ENCODE measurements around the gene BCAS2.

Gene BCAS2

DNA sequence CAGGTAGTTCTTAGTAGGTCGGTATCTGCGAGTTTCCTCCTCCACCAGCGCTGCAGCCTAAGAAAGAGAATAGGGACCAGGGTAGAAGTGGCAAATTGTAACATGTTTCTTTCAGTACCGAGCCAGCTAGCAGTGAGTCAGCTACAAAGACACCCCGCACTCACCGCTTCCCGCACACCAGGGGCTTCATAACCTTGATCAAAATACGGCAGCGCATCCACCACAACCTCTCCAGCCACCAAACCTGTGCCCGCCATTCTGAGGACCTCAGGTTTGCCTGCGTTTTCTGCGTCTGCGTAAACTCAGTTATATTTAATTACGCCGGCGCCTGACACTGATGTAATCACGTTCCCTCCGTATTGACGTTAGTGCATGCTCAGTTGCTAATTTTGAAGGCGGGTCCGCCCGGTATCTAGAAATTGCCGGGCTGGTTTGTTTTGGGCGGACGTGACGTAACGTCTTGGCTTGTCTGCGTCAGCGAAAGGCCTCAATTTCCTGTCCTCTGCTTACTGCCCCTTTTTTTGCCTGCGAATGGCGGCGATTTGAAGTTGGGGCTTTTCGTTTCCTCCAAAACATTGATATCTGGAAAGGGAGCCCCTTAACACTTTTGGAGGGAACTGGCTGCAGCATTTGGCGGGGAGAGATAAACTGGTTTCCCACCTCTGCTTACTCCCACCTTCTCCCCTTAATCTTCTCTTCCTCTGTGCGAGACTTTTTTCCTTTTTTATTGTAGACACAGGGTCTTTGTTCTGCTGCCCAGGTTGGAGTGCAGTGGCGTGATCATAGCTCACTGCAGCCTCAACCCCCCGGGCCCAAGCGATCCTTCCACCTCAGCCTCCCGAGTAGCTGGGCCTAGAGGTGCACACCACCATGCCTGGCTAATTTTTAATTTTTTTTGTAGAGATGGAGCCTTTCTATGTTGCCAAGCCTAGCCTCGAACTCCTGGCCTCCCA, at the start of gene BCAS2:
Gene BCAS2, minus strand, starts transcription at position 281 of the 953 bp plus-strand sequence. Its CDS starts 24 bp downstream, at position 257.
- DNase-seq: peak; percentile 92
- H3K9me3 Mint-ChIP-seq: no peaks in the 10 kb centered on the region
- H3K36me3 Mint-ChIP-seq (ENCODE audit: low read depth): peaks cover 40% of the 10 kb centered on the region
- H3K27me3 Mint-ChIP-seq: no peaks in the 10 kb centered on the region
- H3K27ac Mint-ChIP-seq: peak within 1 kb of the TSS; percentile 99
- H3K4me1 Mint-ChIP-seq (ENCODE audit: low read depth): peaks cover 35% of the 10 kb centered on the region
- H3K4me3 Mint-ChIP-seq: peak within 1 kb of the TSS; percentile 98

DNA sequence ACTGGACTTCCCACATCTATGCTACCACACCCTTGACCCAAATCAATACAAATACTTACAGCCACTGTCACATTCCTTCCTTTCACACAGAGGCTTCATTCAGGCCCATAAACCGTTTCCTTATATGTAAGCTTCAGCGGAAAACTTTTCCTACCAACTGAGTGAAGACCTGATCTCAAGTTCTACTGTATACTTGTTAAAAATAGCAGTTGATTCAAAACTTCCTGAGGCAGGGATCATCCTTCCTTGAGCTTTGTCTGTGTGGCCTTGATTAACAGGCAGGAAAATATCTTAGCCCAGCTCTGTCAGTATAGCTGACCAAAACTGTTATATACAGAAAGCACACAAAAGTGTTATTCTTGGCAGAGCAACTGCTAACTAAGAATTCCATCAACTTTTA, 45.7 kb upstream of the BCAS2 start:
- H3K4me1 Mint-ChIP-seq (ENCODE audit: low read depth): no peaks in the 10 kb centered on the region
- no peak for DNase-seq
- H3K4me3 Mint-ChIP-seq: no peak overlapping the region
- no peak overlapping the region for H3K27ac Mint-ChIP-seq
- peaks cover 18% of the 10 kb centered on the region for H3K27me3 Mint-ChIP-seq
- peaks cover 3% of the 10 kb centered on the region for H3K9me3 Mint-ChIP-seq
- no peaks in the 10 kb centered on the region for H3K36me3 Mint-ChIP-seq (ENCODE audit: low read depth)

DNA sequence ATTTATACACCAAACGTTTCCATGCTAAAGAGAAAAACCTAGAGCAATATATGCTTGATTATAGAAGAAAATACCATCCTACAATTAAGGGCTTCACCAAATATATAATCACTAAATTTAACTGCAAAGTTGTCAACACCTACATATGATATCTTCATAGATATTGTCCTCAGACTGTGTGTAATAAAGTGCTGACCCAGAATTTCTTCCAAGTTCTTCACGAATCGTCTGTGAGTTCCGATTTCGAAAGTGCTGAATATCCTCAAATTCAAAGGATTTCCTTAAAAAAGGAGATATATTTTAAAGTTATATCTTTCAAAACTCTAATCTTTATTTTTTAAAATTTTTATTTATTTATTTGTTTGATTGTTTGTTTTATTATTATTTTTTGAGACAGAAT, 41.9 kb upstream of the BCAS2 start:
- peaks cover 3% of the 10 kb centered on the region for H3K27me3 Mint-ChIP-seq
- H3K9me3 Mint-ChIP-seq: no peaks in the 10 kb centered on the region
- no peak for DNase-seq
- no peaks in the 10 kb centered on the region for H3K4me1 Mint-ChIP-seq (ENCODE audit: low read depth)
- H3K36me3 Mint-ChIP-seq (ENCODE audit: low read depth): no peaks in the 10 kb centered on the region
- H3K4me3 Mint-ChIP-seq: no peak overlapping the region
- no peak overlapping the region for H3K27ac Mint-ChIP-seq

DNA sequence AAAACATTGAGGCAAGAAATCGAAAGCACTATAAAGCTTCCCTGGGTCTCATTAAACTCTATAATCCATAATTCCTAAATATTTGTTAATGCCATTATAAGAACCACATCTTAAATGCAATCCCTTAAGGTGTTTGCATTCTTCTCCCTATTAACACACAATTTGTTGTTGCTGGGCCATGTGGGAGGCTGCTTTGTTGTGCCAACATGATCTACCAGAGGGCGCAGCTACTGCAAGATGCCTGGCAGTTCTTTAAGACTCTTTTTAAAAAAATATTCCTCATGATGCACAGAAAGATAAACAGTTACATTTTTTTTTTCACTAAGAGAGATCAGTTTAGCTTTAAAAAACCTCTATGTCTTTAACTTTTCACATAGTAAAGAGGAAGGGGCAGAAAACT, 39.0 kb upstream of the BCAS2 start:
- H3K36me3 Mint-ChIP-seq (ENCODE audit: low read depth): no peaks in the 10 kb centered on the region
- H3K9me3 Mint-ChIP-seq: no peaks in the 10 kb centered on the region
- no peak for DNase-seq
- no peak overlapping the region for H3K4me3 Mint-ChIP-seq
- no peaks in the 10 kb centered on the region for H3K4me1 Mint-ChIP-seq (ENCODE audit: low read depth)
- no peaks in the 10 kb centered on the region for H3K27me3 Mint-ChIP-seq
- H3K27ac Mint-ChIP-seq: no peak overlapping the region

DNA sequence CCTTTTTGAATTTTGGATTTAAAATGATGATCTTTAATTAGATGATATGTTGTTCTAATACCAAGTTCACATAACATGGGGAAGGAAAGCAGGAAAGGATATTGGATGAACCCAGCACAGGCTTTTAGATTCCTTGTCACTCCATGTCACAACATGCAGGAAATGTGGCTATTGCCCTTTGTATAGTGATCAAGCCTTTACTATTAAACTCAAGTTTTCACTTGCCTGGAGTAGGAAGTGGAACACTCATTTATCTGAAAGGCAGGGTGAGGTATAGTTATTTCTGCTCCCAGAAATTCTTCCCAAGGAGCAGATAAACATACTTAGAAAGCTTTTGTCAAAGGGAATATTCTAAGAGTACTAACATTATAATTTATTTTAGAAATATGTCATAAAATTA, 37.2 kb upstream of the BCAS2 start:
- Mint-ChIP-seq H3K4me3 (no peak overlapping the region), H3K27ac (no peak overlapping the region), H3K9me3 (no peaks in the 10 kb centered on the region), H3K27me3 (no peaks in the 10 kb centered on the region), H3K4me1 (ENCODE audit: low read depth) (no peaks in the 10 kb centered on the region), H3K36me3 (ENCODE audit: low read depth) (no peaks in the 10 kb centered on the region)
- DNase-seq: no peak

DNA sequence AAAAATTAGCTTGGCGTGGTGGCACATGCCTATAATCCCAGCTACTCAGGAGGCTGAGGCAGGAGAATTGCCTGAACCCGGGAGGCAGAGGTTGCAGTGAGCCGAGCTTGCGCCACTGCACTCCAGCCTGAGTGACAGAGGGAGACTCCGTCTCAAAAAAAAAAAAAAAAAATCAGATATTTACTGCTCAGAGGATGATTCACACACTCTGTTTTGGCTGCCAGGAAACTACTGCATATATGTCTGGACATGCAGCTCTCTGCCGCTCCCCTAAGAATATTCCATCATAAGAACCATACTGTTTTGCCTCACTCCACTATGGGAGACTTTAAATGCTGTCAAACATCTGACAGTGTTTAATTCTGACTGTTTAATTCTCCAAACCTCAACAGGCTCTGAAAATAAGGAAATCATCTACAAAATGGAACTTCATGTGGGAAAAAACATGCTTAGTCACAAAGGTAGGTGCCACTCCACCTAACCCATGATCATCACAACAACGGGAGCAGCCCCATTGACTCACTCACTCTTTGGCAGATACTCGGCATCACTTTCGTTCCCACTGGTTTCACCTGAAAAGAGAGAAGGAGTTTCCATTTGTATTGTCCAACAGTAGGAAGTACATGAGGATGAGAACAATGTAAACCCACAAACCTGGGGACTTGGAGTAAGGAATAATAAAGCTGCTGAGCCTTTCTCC, 29.3 kb upstream of the BCAS2 start:
- no peaks in the 10 kb centered on the region for H3K36me3 Mint-ChIP-seq (ENCODE audit: low read depth)
- peaks cover 3% of the 10 kb centered on the region for H3K27me3 Mint-ChIP-seq
- H3K4me3 Mint-ChIP-seq: no peak overlapping the region
- H3K27ac Mint-ChIP-seq: no peak overlapping the region
- H3K4me1 Mint-ChIP-seq (ENCODE audit: low read depth): no peaks in the 10 kb centered on the region
- no peak for DNase-seq
- H3K9me3 Mint-ChIP-seq: no peaks in the 10 kb centered on the region

DNA sequence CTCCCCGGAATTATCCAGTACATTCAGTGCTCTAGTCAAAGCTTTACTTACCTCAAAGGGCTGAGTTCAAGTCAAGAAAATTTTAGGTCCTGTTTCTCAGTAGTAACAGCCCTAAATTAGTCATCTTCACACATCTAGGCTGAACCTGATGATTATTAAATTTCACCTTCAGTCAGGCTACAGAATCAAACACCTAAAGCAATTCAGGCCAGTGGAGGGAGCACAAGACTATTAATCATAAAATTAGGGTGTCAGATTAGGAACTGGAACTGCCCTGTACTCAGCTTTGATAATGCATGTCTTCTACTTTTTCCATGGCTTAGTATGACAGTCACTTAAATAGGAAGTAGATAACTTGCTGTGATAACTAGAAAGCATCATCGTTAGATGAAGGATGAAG, 28.4 kb upstream of the BCAS2 start:
- Mint-ChIP-seq H3K9me3 (no peaks in the 10 kb centered on the region), H3K4me1 (ENCODE audit: low read depth) (no peaks in the 10 kb centered on the region), H3K27ac (no peak overlapping the region), H3K27me3 (peaks cover 3% of the 10 kb centered on the region), H3K4me3 (no peak overlapping the region), H3K36me3 (ENCODE audit: low read depth) (no peaks in the 10 kb centered on the region)
- no peak for DNase-seq

DNA sequence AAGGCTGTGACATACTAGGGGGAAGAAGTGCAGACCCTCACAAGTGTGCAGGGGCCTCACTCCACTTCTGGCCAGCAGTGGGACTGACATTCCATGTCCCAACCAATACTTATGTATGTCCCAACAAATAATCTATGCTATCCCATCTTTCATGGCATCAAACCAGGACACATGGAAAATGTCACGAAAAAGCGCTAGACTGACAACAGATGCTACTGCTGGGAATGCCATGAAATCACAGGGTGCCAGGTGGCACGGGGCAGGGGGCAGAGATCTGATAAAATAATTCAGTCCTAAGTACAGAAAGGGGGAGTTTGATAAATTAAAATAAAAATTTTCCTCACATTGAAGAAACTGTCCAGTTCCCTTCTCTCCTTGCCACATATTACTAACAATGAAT, 27.6 kb upstream of the BCAS2 start:
- DNase-seq: no peak
- no peaks in the 10 kb centered on the region for H3K36me3 Mint-ChIP-seq (ENCODE audit: low read depth)
- no peak overlapping the region for H3K4me3 Mint-ChIP-seq
- H3K9me3 Mint-ChIP-seq: no peaks in the 10 kb centered on the region
- H3K27me3 Mint-ChIP-seq: peaks cover 3% of the 10 kb centered on the region
- H3K4me1 Mint-ChIP-seq (ENCODE audit: low read depth): no peaks in the 10 kb centered on the region
- H3K27ac Mint-ChIP-seq: no peak overlapping the region

DNA sequence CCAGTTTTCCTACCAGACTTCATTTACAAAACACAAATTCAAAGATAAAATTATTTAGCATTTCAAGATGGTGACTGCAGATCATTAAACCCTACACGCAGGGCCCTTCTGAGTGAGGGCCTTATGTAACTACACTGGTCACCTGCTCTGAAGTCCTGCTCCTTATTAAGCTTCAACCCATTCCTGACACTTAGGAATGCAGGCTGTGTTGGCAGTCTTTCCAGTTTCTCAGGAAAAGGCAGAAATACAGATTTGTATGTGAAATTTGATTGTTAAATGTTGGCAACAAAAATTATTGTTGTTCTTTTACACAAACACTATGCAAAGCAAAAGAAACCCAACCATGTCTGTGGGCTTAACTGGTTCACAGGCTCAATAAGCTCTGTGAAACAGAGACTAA, 25.8 kb upstream of the BCAS2 start:
- Mint-ChIP-seq H3K4me1 (ENCODE audit: low read depth) (no peaks in the 10 kb centered on the region), H3K4me3 (no peak overlapping the region)

DNA sequence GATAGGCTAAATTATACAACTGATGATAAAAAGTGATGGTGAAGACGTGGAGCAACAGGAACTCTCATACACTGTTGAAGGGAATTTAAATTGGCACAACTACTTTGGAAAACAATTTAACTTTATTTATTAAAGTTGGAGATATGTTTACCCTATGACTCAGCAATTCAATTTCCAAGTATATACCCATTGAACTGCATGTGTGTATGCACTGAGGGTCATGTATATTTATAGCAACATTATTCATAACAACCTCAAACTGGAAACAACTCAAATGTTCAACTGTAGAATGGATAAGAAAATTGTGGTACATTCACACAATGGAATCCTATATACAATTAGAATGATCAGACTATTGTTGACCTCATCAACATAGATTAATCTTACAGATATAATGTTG, 16.5 kb upstream of the BCAS2 start:
- H3K27ac Mint-ChIP-seq: no peak overlapping the region
- DNase-seq: no peak
- H3K4me1 Mint-ChIP-seq (ENCODE audit: low read depth): no peaks in the 10 kb centered on the region
- no peaks in the 10 kb centered on the region for H3K9me3 Mint-ChIP-seq
- peaks cover 5% of the 10 kb centered on the region for H3K27me3 Mint-ChIP-seq
- no peak overlapping the region for H3K4me3 Mint-ChIP-seq
- H3K36me3 Mint-ChIP-seq (ENCODE audit: low read depth): no peaks in the 10 kb centered on the region

More for the DNA sequence above, 25.8 kb upstream of the BCAS2 start:
- H3K36me3 Mint-ChIP-seq (ENCODE audit: low read depth): no peaks in the 10 kb centered on the region
- DNase-seq: no peak
- no peaks in the 10 kb centered on the region for H3K9me3 Mint-ChIP-seq
- H3K27ac Mint-ChIP-seq: no peak overlapping the region
- peaks cover 3% of the 10 kb centered on the region for H3K27me3 Mint-ChIP-seq

DNA sequence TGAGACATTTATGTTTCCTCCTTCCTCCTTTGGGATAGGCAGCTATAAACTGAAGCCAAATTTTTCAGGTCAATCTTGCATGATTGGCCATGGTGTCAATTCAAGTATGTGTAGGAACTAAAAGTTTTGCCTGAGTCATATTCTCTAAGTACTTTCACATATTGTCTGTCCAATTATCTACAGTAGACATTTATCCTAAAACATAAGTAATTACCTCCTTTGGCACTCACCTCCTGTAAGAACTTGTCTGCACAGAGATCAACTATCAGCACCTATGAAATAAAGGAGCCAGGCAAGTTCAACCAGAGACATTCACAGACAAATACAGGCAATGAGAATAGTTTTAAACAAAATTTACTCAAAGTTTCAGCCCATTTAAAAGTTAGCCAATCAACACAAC, 14.2 kb upstream of the BCAS2 start:
- Mint-ChIP-seq H3K4me3 (no peak overlapping the region), H3K27me3 (peaks cover 10% of the 10 kb centered on the region), H3K9me3 (no peaks in the 10 kb centered on the region), H3K4me1 (ENCODE audit: low read depth) (no peaks in the 10 kb centered on the region), H3K27ac (no peak overlapping the region), H3K36me3 (ENCODE audit: low read depth) (no peaks in the 10 kb centered on the region)
- DNase-seq: no peak

DNA sequence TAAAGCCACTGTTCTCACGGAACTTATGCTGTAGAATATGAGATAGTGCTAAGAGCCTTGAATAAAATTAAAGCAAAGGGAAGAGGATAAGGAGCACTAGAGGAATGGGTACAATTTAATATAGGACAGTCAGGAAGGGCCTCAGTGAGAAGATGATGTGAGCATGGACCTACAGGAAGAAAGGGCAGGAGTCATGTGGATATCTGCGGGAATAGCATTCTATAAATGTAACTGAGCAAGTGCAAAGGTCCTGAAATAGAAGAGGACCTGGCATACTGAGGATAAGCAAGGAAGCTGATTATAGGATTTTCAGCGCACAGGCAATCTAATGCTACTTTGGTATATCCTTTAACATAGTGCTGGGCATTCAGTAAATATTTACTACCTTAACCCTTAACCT, 12.6 kb upstream of the BCAS2 start:
- H3K36me3 Mint-ChIP-seq (ENCODE audit: low read depth): no peaks in the 10 kb centered on the region
- H3K27ac Mint-ChIP-seq: no peak overlapping the region
- H3K27me3 Mint-ChIP-seq: peaks cover 10% of the 10 kb centered on the region
- no peak overlapping the region for H3K4me3 Mint-ChIP-seq
- DNase-seq: no peak
- H3K9me3 Mint-ChIP-seq: no peaks in the 10 kb centered on the region
- H3K4me1 Mint-ChIP-seq (ENCODE audit: low read depth): no peaks in the 10 kb centered on the region

DNA sequence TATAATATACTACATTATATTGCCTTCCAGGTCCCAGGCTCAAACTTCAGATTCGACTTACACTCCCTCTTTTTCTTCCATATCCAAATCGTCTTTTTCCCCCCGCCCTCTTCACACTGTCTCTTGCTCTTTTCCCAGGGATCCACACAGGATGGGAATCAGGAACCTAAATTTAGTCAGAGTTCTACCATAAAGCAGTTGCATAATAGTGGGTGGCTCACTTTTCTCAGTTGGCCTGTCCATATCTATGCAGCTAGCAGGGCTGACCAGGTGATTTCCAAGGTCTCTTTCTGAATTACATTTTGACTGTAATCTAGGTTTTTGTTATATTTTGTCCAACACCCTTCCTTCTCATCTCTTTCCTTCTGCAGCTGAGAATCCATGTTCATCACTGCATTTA, 7.7 kb upstream of the BCAS2 start:
- Mint-ChIP-seq H3K27me3 (peaks cover 4% of the 10 kb centered on the region), H3K4me1 (ENCODE audit: low read depth) (no peaks in the 10 kb centered on the region), H3K36me3 (ENCODE audit: low read depth) (no peaks in the 10 kb centered on the region), H3K4me3 (no peak overlapping the region), H3K27ac (no peak overlapping the region), H3K9me3 (no peaks in the 10 kb centered on the region)
- no peak for DNase-seq

DNA sequence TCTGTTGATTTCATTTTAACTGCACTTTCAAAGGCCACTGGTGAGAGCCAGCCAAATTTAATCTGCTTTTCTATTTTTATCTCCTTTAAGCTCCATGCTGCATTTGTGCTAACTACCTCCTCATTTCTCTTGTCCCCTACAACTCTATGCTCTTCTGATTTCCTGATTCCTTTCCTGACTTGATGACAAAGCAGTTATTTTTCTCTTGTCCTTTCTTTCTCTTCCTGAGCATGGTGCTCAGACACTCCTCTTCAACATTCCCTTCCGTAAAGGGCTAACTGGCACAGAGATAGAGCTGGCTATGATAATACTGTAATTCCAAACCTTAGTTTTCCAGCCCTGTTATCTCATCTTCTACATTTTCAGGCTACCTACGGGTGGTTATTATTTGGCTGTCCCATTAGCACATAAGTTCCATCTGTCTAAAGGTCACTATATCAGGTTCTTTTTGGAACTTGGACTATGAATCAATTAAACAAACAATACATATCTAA, 6.8 kb upstream of the BCAS2 start:
- Mint-ChIP-seq H3K9me3 (no peaks in the 10 kb centered on the region), H3K27ac (no peak overlapping the region), H3K36me3 (ENCODE audit: low read depth) (no peaks in the 10 kb centered on the region), H3K27me3 (peaks cover 4% of the 10 kb centered on the region), H3K4me3 (no peak overlapping the region), H3K4me1 (ENCODE audit: low read depth) (peaks cover 2% of the 10 kb centered on the region)
- DNase-seq: no peak
